AG04449 (cell line): Measurements from ENCODE around the gene SNRNP35.
"Not testable (repeated sequence)": the region's sequence is repeated elsewhere in the genome, so short reads cannot be mapped to it uniquely, and the experiment has no call there.

Experiments used
- CTCF ChIA-PET: fragments of 350-600 bp; formaldehyde crosslinking; extraction: SDS; loops from one replicate; lab custom pipeline; 2021; ENCODE audit warnings: antibody characterized with exemption; lab: Yijun Ruan, JAX
- POLR2A ChIA-PET: fragments of 400-600, 350-600 bp; formaldehyde crosslinking; extraction: SDS; loops from one replicate; lab custom pipeline; 2020; ENCODE audit warnings: antibody characterized with exemption, inconsistent platforms; lab: Yijun Ruan, JAX
- DNase-seq: peaks from one replicate; pipeline ENCODE4 v3.0.0-alpha.2; 2010; ENCODE audit warnings: low read depth, low spot score
- H3K4me3 ChIP-seq: 2 replicates; pipeline ENCODE4 v1.5.1; 2011; ENCODE audit warnings: low read depth, mild to moderate bottlenecking, control low read depth, low read length
- CTCF ChIP-seq: IDR thresholded peaks from one replicate; pipeline ENCODE4 v1.5.1; 2011; ENCODE audit warnings: mild to moderate bottlenecking, moderate library complexity, low read length, control low read depth, inconsistent platforms; ENCODE audit not compliant: insufficient read depth; ENCODE audit errors: missing control alignments

The SNRNP35 gene

GRCh38 chr12:123491481-123491880 lies 33.5 kb downstream of the SNRNP35 start:
- DNase-seq, result no peak
- H3K4me3 ChIP-seq, result no peak overlapping the region
- ChIA-PET CTCF (no interaction called here), POLR2A (no interaction called here)
- TF ChIP-seq CTCF, result no peak

GRCh38 chr12:123492339-123493039 lies 34.5 kb downstream of the SNRNP35 start:
- CTCF ChIA-PET, H3K4me3 ChIP-seq, POLR2A ChIA-PET, DNase-seq: not testable (repeated sequence)

- no peak overlapping the region for H3K4me3 ChIP-seq
- ChIA-PET POLR2A (no interaction called here), CTCF (interaction anchor here (1.3 kb wide), 1 partner anchor 89 kb away, joined by 3 read pairs; no protein-coding TSS in a partner anchor)
- DNase-seq, result no peak
- no peak for TF ChIP-seq CTCF
These were observed 36.3 kb downstream of the SNRNP35 start for GRCh38 chr12:123494124-123494851.

GRCh38 chr12:123497065-123497464 lies 39.1 kb downstream of the SNRNP35 start:
- ChIA-PET CTCF (interaction anchor here (0.6 kb wide), 1 partner anchor 12 kb away, joined by 3 read pairs; no protein-coding TSS in a partner anchor), POLR2A (no interaction called here)
- no peak for DNase-seq
- TF ChIP-seq CTCF, result no peak
- no peak overlapping the region for H3K4me3 ChIP-seq

GRCh38 chr12:123498126-123498825 lies 40.3 kb downstream of the SNRNP35 start:
- CTCF ChIA-PET, result interaction anchor here (1.1 kb wide), 1 partner anchor 26 kb away, joined by 3 read pairs; no protein-coding TSS in a partner anchor
- no peak for DNase-seq
- POLR2A ChIA-PET, result no interaction called here
- H3K4me3 ChIP-seq, result no peak overlapping the region
- TF ChIP-seq CTCF, result no peak

GRCh38 chr12:123499332-123499731 lies 41.4 kb downstream of the SNRNP35 start:
- POLR2A ChIA-PET, result no interaction called here
- CTCF ChIA-PET, result no interaction called here
- TF ChIP-seq CTCF, result no peak
- DNase-seq, result no peak
- no peak overlapping the region for H3K4me3 ChIP-seq
